Trophoblast cell (in vitro differentiated cells and primary cell): ENCODE results near the gene ANKLE1.

Experiments
- DNase-seq, 2 donors: peaks; one replicate each; pipeline ENCODE4 v3.0.0-alpha.2; 2016
- H2AFZ ChIP-seq: 2 replicates; pipeline ENCODE4 v1.6.1; 2013; ENCODE audit warnings: low read length, moderate library complexity, mild to moderate bottlenecking; ENCODE audit not compliant: insufficient read depth, poor library complexity
- H2AK5ac ChIP-seq: 2 replicates; pipeline ENCODE4 v1.6.1; 2013; ENCODE audit warnings: mild to moderate bottlenecking, low read length
- H2BK120ac ChIP-seq: 2 replicates; pipeline ENCODE4 v1.6.1; 2013; ENCODE audit warnings: low read length, mild to moderate bottlenecking, moderate library complexity; ENCODE audit not compliant: insufficient read depth, poor library complexity
- H2BK12ac ChIP-seq: 2 replicates; pipeline ENCODE4 v1.6.1; 2013; ENCODE audit warnings: mild to moderate bottlenecking, low read length, moderate library complexity
- H2BK5ac ChIP-seq: 2 replicates; pipeline ENCODE4 v1.6.1; 2013; ENCODE audit warnings: low read length, low read depth, moderate library complexity, mild to moderate bottlenecking; ENCODE audit not compliant: poor library complexity
- H3K14ac ChIP-seq: 2 replicates; pipeline ENCODE4 v1.6.1; 2013; ENCODE audit warnings: mild to moderate bottlenecking, low read length
- H3K18ac ChIP-seq: 2 replicates; pipeline ENCODE4 v1.6.1; 2013; ENCODE audit warnings: mild to moderate bottlenecking, low read length
- H3K23ac ChIP-seq: 2 replicates; pipeline ENCODE4 v1.6.1; 2013; ENCODE audit warnings: low read length
- H3K27ac ChIP-seq: 2 replicates; pipeline ENCODE4 v1.5.1; 2013; ENCODE audit warnings: low read depth, mild to moderate bottlenecking, inconsistent platforms, low read length, moderate library complexity
- H3K27me3 ChIP-seq: 2 replicates; pipeline ENCODE4 v1.6.1; 2013; ENCODE audit warnings: inconsistent platforms, mild to moderate bottlenecking, low read length, moderate library complexity; ENCODE audit not compliant: insufficient read depth
- H3K36me3 ChIP-seq, 2 experiments: 1 replicate in 1 of 2; 2 replicates in 1 of 2; pipeline ENCODE4 v1.6.1; 2013; ENCODE audit warnings: low read length in 2 of 2, mild to moderate bottlenecking in 2 of 2, moderate library complexity in 1 of 2; ENCODE audit not compliant: insufficient read depth in 2 of 2, control insufficient read depth in 1 of 2
- H3K4ac ChIP-seq: 2 replicates; pipeline ENCODE4 v1.6.1; 2013; ENCODE audit warnings: low read depth, mild to moderate bottlenecking, low read length, moderate library complexity
- H3K4me1 ChIP-seq, 2 experiments: 1 replicate in 1 of 2; 2 replicates in 1 of 2; pipeline ENCODE4 v1.6.1; 2013; ENCODE audit warnings: low read length in 2 of 2, mild to moderate bottlenecking in 2 of 2, moderate library complexity in 1 of 2; ENCODE audit not compliant: insufficient read depth in 2 of 2, control insufficient read depth in 1 of 2
- H3K4me2 ChIP-seq: 2 replicates; pipeline ENCODE4 v1.6.1; 2013; ENCODE audit warnings: inconsistent platforms, mild to moderate bottlenecking, low read length, moderate library complexity
- H3K4me3 ChIP-seq: 2 replicates; pipeline ENCODE4 v1.5.1; 2013; ENCODE audit warnings: mild to moderate bottlenecking, low read depth, low read length, inconsistent platforms
- H3K79me1 ChIP-seq: one replicate; pipeline ENCODE4 v1.6.1; 2013; ENCODE audit warnings: low read length
- H3K79me2 ChIP-seq: 2 replicates; pipeline ENCODE4 v1.6.1; 2013; ENCODE audit warnings: low read length, mild to moderate bottlenecking; ENCODE audit not compliant: control insufficient read depth, insufficient read depth, poor library complexity
- H3K9ac ChIP-seq: 2 replicates; pipeline ENCODE4 v1.6.1; 2013; ENCODE audit warnings: mild to moderate bottlenecking, low read length
- H3K9me3 ChIP-seq: 2 replicates; pipeline ENCODE4 v1.6.1; 2013; ENCODE audit warnings: low read depth, mild to moderate bottlenecking, control low read depth, inconsistent platforms, low read length; ENCODE audit not compliant: insufficient read depth
- H4K12ac ChIP-seq: 2 replicates; pipeline ENCODE4 v1.6.1; 2013; ENCODE audit warnings: low read depth, mild to moderate bottlenecking, low read length, moderate library complexity
- H4K8ac ChIP-seq: 2 replicates; pipeline ENCODE4 v1.6.1; 2013; ENCODE audit warnings: low read depth, mild to moderate bottlenecking, low read length, moderate library complexity
- H4K91ac ChIP-seq: one replicate; pipeline ENCODE4 v1.6.1; 2013; ENCODE audit warnings: low read depth, mild to moderate bottlenecking, low read length, moderate library complexity
- WGBS: extraction: QIAGEN DNeasy Blood & Tissue Kit; methylation state at CpG from one replicate; pipeline ENCODE4 v1.1.7; 2013; ENCODE audit warnings: missing lambda C conversion rate; ENCODE audit not compliant: insufficient read length, insufficient coverage; ENCODE audit errors: extremely low coverage; 5-methylcytosine and 5-hydroxymethylcytosine counted together

Gene ANKLE1

DNA sequence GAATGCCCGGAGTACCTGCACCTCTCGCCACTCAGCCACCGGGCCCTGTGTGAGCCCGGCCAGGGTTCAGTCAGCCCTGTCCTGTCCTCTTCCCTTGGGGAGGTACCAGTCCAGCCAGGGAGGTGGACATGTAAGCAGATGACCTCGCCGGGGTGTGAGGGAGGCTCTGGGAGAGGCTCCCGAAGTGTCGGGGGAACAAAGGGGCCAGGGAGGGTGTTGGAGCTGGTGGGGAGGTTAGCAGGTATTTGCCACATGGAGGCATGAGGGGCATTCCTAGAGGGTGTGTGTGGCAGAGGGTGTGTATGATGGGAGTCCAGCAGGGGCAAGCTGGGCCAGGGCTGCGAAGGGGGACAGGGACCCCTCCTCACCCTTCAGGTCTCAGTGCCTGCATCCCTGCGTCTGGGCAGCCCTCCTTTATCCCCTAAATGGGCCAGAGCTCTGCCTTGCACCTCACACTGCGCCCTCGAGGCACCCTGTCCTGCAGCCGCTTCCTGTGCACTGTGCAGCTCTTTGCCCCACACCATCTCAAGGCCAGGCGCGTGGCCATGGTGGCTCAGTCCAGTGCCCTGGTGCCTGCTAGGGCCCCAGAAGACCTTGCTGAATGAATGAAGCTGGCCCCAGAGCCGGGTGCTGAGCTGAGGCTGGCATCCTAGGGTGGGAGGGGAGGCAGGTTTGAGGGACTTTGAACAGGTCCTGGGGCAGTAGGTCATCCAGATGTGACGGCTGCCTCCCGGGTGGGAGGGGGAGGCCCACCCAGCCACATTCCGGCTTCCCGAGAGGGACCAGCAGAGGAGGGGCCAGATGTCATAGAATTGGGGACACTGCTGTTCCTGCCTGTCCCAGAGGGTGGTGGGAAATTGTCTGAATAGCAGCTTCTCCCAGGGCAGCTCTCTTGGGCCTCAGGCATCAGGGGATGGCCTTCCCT, 30.8 kb downstream of the ANKLE1 start:
- Histone ChIP-seq H3K27ac (peak overlapping the region; percentile 83), H3K79me1 (peaks cover 14% of the 10 kb centered on the region), H2BK5ac (peak overlapping the region; percentile 10), H3K27me3 (no peaks in the 10 kb centered on the region), H3K14ac (peak overlapping the region; percentile 17), H2AK5ac (no peak overlapping the region), H4K8ac (peak overlapping the region; percentile 24), H3K4me1 (peaks cover 29 to 34% of the 10 kb centered on the region in 2 experiments), H3K4me2 (peak overlapping the region; percentile 46), H3K9me3 (peaks cover 4% of the 10 kb centered on the region), H3K9ac (peak overlapping the region; percentile 42), H2AFZ (no peak overlapping the region), H3K79me2 (peaks cover 14% of the 10 kb centered on the region), H2BK12ac (peak overlapping the region; percentile 5), H3K36me3 (peaks cover 29 to 40% of the 10 kb centered on the region in 2 experiments), H3K18ac (peak overlapping the region; percentile 15), H4K12ac (no peak overlapping the region), H2BK120ac (peak overlapping the region; percentile 15), H3K4me3 (peak overlapping the region; percentile 6), H3K23ac (no peak overlapping the region), H3K4ac (peak overlapping the region; percentile 47), H4K91ac (peak overlapping the region; percentile 58)
- DNase-seq: no peak
- no CpG with 5 or more reads among the region's 20 CpGs for WGBS

DNA sequence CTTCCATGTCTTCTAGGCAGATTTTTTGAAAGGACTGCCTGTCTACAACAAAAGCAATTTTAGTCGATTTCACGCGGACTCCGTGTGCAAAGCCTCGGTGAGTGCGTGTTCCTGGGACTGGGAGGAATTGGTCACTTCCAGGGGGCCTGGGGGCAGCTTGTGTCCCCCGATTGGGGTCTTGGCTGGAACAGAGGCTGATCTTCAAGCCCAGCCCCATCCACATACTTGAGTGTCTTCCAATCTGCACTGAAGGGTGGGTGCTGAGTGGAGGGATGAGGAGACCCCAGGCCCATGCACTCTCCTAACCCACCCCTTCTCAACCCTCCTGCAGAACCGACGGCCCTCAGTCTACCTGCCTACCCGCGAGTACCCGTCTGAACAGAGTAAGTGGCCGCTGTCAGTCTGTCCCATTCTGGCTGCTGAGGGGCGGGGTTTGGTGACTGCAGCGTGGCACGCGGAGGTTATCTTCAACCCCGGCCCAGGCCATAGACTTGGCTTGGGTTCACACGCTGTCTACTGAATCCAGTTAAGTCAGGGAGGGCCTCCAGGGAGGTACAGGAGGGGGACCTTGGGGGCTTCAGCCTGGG, 32.4 kb downstream of the ANKLE1 start:
- no peak overlapping the region for H3K14ac ChIP-seq
- H3K18ac ChIP-seq: peak overlapping the region; percentile 58
- peaks cover 39 to 46% of the 10 kb centered on the region in 2 experiments for H3K36me3 ChIP-seq
- H4K12ac ChIP-seq: no peak overlapping the region
- H4K8ac ChIP-seq: no peak overlapping the region
- no peak for DNase-seq
- no peak overlapping the region for H3K9ac ChIP-seq
- H2BK5ac ChIP-seq: no peak overlapping the region
- no peak overlapping the region for H3K27ac ChIP-seq
- peaks cover 26 to 29% of the 10 kb centered on the region in 2 experiments for H3K4me1 ChIP-seq
- H3K79me2 ChIP-seq: peaks cover 14% of the 10 kb centered on the region
- H3K23ac ChIP-seq: no peak overlapping the region
- no peak overlapping the region for H2AK5ac ChIP-seq
- no peak overlapping the region for H4K91ac ChIP-seq
- no peak overlapping the region for H2AFZ ChIP-seq
- peak overlapping the region; percentile 29 for H3K4ac ChIP-seq
- H3K4me3 ChIP-seq: no peak overlapping the region
- peaks cover 14% of the 10 kb centered on the region for H3K79me1 ChIP-seq
- H3K4me2 ChIP-seq: no peak overlapping the region
- no peak overlapping the region for H2BK120ac ChIP-seq
- H2BK12ac ChIP-seq: no peak overlapping the region
- WGBS: no CpG with 5 or more reads among the region's 19 CpGs
- peaks cover 4% of the 10 kb centered on the region for H3K9me3 ChIP-seq
- no peaks in the 10 kb centered on the region for H3K27me3 ChIP-seq

GRCh38 chr19:17318966-17319365, 37.3 kb downstream of the ANKLE1 start:
- H3K9me3 ChIP-seq: peaks cover 3% of the 10 kb centered on the region
- WGBS: no CpG with 5 or more reads among the region's 6 CpGs
- no peak overlapping the region for H2BK120ac ChIP-seq
- H3K9ac ChIP-seq: no peak overlapping the region
- H2AK5ac ChIP-seq: no peak overlapping the region
- H4K12ac ChIP-seq: no peak overlapping the region
- no peak overlapping the region for H4K91ac ChIP-seq
- peaks cover 65 to 66% of the 10 kb centered on the region in 2 experiments for H3K36me3 ChIP-seq
- H3K27me3 ChIP-seq: no peaks in the 10 kb centered on the region
- no peak overlapping the region for H3K4me2 ChIP-seq
- no peak overlapping the region for H3K23ac ChIP-seq
- no peak overlapping the region for H3K4me3 ChIP-seq
- H3K18ac ChIP-seq: no peak overlapping the region
- no peak overlapping the region for H3K14ac ChIP-seq
- H2AFZ ChIP-seq: no peak overlapping the region
- no peak overlapping the region for H2BK5ac ChIP-seq
- H4K8ac ChIP-seq: no peak overlapping the region
- H3K79me1 ChIP-seq: no peaks in the 10 kb centered on the region
- H3K4me1 ChIP-seq: no peaks in the 10 kb centered on the region
- no peak overlapping the region for H3K27ac ChIP-seq
- H3K79me2 ChIP-seq: no peaks in the 10 kb centered on the region
- DNase-seq: peak in 1 of 2 donors; percentile 0
- no peak overlapping the region for H2BK12ac ChIP-seq
- no peak overlapping the region for H3K4ac ChIP-seq

DNA sequence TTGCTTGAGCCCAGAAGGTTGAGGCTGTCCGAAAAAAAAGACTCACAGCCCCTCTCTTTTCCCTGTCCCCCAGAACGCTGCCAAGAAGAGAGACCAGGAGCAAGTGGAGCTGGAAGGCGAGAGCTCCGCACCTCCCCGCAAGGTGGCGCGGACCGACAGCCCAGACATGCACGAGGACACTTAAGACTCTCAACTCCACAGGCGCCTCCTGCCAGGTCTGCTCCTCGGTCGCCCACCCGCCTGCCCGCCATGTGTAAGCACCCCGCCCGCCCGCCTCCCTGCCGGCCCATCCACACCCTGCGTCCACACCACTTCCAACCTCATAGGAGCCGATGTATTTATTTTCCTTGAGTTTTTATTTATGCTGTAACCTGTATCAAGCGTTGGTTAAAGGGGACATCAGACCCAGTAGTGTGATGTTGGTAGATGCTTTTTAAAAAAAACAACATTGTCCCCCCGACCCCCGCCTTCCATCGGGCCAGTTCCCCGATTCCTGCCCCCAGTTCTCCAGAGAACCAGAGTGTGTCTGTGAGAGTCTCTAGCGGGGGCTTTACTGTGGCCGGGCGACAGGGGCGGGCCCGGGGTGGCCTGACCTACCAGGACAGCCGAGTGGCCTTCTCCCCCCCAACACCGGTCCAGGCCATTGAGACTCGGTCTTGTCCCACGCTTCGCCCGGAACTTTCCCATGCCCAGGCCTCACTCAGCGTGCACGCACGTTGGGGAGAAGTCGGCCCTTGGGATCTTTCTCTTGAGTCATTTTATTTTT, 38.0 kb downstream of the ANKLE1 start:
- H2BK5ac ChIP-seq: no peak overlapping the region
- H3K18ac ChIP-seq: no peak overlapping the region
- H3K4me1 ChIP-seq: no peaks in the 10 kb centered on the region
- no peak overlapping the region for H3K23ac ChIP-seq
- H3K36me3 ChIP-seq: peaks cover 61 to 65% of the 10 kb centered on the region in 2 experiments
- H3K4me2 ChIP-seq: no peak overlapping the region
- no peak overlapping the region for H4K91ac ChIP-seq
- no peaks in the 10 kb centered on the region for H3K9me3 ChIP-seq
- H3K4me3 ChIP-seq: no peak overlapping the region
- no peak overlapping the region for H3K14ac ChIP-seq
- no CpG with 5 or more reads among the region's 40 CpGs for WGBS
- no peak overlapping the region for H3K27ac ChIP-seq
- DNase-seq: no peak
- H2BK120ac ChIP-seq: no peak overlapping the region
- no peaks in the 10 kb centered on the region for H3K79me1 ChIP-seq
- H3K27me3 ChIP-seq: no peaks in the 10 kb centered on the region
- no peak overlapping the region for H3K9ac ChIP-seq
- no peak overlapping the region for H3K4ac ChIP-seq
- no peak overlapping the region for H2AFZ ChIP-seq
- H2AK5ac ChIP-seq: no peak overlapping the region
- no peak overlapping the region for H4K12ac ChIP-seq
- no peak overlapping the region for H2BK12ac ChIP-seq
- H4K8ac ChIP-seq: no peak overlapping the region
- H3K79me2 ChIP-seq: no peaks in the 10 kb centered on the region
